Thoracic aorta (tissue), 2 donors: ENCODE data around the gene UNC45B. TPM values are rescaled to one million over a fixed set of nuclear protein-coding genes. Genes with fewer than 3 reads are reported as not detected.
"Not testable (repeated sequence)": the region's sequence is repeated elsewhere in the genome, so short reads cannot be mapped to it uniquely, and the experiment has no call there.

Experiments used
- ATAC-seq: fragments of 150-250 bp; one replicate; pipeline ENCODE4 v1.8.0; 2017; ENCODE audit warnings: low read depth; ENCODE audit not compliant: insufficient number of reproducible peaks, low FRiP score
- DNase-seq: peaks from one replicate; pipeline ENCODE4 v3.0.0-alpha.2; 2020; ENCODE audit warnings: low spot score
- H3K27ac ChIP-seq, 2 donors: fragments of 200-600 bp; sonication (generic); 1 replicate in 1 of 2; 2 replicates in 1 of 2; pipeline ENCODE4 v1.5.1; 2016; ENCODE audit warnings: mild to moderate bottlenecking in 2 of 2, moderate library complexity in 2 of 2
- H3K27me3 ChIP-seq: fragments of 200-600 bp; sonication (generic); replicated peaks from 2 replicates; pipeline ENCODE4 v1.6.0; 2016; ENCODE audit warnings: mild to moderate bottlenecking; ENCODE audit not compliant: insufficient read depth
- H3K36me3 ChIP-seq: fragments of 200-600 bp; sonication (generic); one replicate; pipeline ENCODE4 v1.5.1; 2016
- H3K4me1 ChIP-seq, 2 donors: fragments of 200-600 bp; sonication (generic); 1 replicate in 1 of 2; 2 replicates in 1 of 2; pipeline versions ENCODE4 v1.5.1 to v1.6.0; 2016; ENCODE audit warnings: low read depth in 2 of 2, mild to moderate bottlenecking in 1 of 2; ENCODE audit not compliant: control insufficient read depth in 1 of 2
- H3K4me3 ChIP-seq: fragments of 200-600 bp; sonication (generic); 2 replicates; pipeline ENCODE4 v1.5.1; 2016; ENCODE audit warnings: mild to moderate bottlenecking
- H3K9me3 ChIP-seq: fragments of 200-600 bp; sonication (generic); 2 replicates; pipeline ENCODE4 v1.5.1; 2016
- CTCF ChIP-seq: fragments of 200-600 bp; sonication (generic); IDR thresholded peaks from one replicate; pipeline ENCODE4 v1.5.1; 2019; ENCODE audit warnings: antibody characterized with exemption
- total RNA-seq, 2 donors: library from RNA; depleted of rRNA; stranded (reverse); fragments of >200 nt; gene quantifications; one replicate each; pipeline versions ENCODE4 v1.1.0 to v1.2.3, GENCODE V29; 2016

UNC45B gene
- total RNA-seq, 2 donors from 2014 or later = not detected

- TF ChIP-seq CTCF = no peak
- DNase-seq (no peak), ATAC-seq (no peak)
- Histone ChIP-seq H3K4me3 (no peak overlapping the region), H3K36me3 (no peaks in the 10 kb centered on the region), H3K27me3 (no peaks in the 10 kb centered on the region), H3K27ac (no peak overlapping the region), H3K9me3 (no peaks in the 10 kb centered on the region), H3K4me1 (no peaks in the 10 kb centered on the region)
Measured at GRCh38 chr17:35170968-35171771, 23.6 kb downstream of the UNC45B start.

- H3K4me3 ChIP-seq = no peak overlapping the region
- ATAC-seq (no peak), DNase-seq (no peak)
- no peak overlapping the region for H3K27ac ChIP-seq
- no peaks in the 10 kb centered on the region for H3K36me3 ChIP-seq
- no peaks in the 10 kb centered on the region for H3K27me3 ChIP-seq
- no peaks in the 10 kb centered on the region for H3K4me1 ChIP-seq
- no peaks in the 10 kb centered on the region for H3K9me3 ChIP-seq
- TF ChIP-seq CTCF = no peak
Measured at GRCh38 chr17:35171834-35172233, 24.2 kb downstream of the UNC45B start.

GRCh38 chr17:35172321-35172720 is 24.7 kb downstream of the UNC45B start:
- H3K27ac ChIP-seq, H3K36me3 ChIP-seq, H3K4me1 ChIP-seq, H3K4me3 ChIP-seq, H3K9me3 ChIP-seq, ATAC-seq, H3K27me3 ChIP-seq, DNase-seq: not testable (repeated sequence)

- H3K36me3 ChIP-seq = no peaks in the 10 kb centered on the region
- H3K27me3 ChIP-seq = no peaks in the 10 kb centered on the region
- no peak overlapping the region for H3K27ac ChIP-seq
- DNase-seq = no peak
- H3K4me3 ChIP-seq = no peak overlapping the region
- no peak for ATAC-seq
- no peak for TF ChIP-seq CTCF
- no peaks in the 10 kb centered on the region for H3K4me1 ChIP-seq
- no peaks in the 10 kb centered on the region for H3K9me3 ChIP-seq
Measured at GRCh38 chr17:35174835-35175334, 27.3 kb downstream of the UNC45B start.

- Histone ChIP-seq H3K9me3 (no peaks in the 10 kb centered on the region), H3K27me3 (no peaks in the 10 kb centered on the region), H3K27ac (no peak overlapping the region), H3K4me3 (no peak overlapping the region), H3K4me1 (no peaks in the 10 kb centered on the region), H3K36me3 (no peaks in the 10 kb centered on the region)
- no peak for ATAC-seq
- no peak for TF ChIP-seq CTCF
- no peak for DNase-seq
Measured at GRCh38 chr17:35175638-35176415, 28.2 kb downstream of the UNC45B start.
